Endometrium (tissue), 2 donors: ENCODE data around the gene FGFBP2.
"Not testable (repeated sequence)": the region's sequence is repeated elsewhere in the genome, so short reads cannot be mapped to it uniquely, and the experiment has no call there.

Source experiments
- FAIRE-seq: peaks from 2 replicates; lab custom pipeline; 2012; peaks lifted over from hg19 to GRCh38; lab: Jason Lieb, UNC
- donor health status: control.
- donor health status: control.

Gene FGFBP2

DNA sequence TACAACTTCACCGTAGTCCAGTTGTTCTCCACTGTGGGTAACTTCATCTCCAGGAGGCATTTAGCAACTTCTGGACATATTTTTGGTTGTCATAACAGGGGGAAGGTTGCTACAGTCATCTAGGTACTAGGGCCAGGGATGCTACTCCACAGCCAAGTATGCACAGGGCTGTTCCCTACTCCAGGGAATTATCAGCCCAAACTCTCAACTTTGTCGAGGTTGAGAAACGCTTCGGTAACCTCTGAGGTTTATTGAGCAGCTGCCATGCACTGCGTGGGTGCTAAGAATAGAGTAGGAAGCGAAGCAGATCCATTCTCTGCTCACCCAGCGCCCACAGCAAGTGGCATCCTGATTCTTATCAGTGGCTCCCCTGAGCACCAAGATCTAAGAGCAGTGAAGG, 32.7 kb downstream of the FGFBP2 start:
- no peak for FAIRE-seq

- FAIRE-seq, result no peak
Measured at GRCh38 chr4:15929540-15929939, 33.4 kb downstream of the FGFBP2 start.

DNA sequence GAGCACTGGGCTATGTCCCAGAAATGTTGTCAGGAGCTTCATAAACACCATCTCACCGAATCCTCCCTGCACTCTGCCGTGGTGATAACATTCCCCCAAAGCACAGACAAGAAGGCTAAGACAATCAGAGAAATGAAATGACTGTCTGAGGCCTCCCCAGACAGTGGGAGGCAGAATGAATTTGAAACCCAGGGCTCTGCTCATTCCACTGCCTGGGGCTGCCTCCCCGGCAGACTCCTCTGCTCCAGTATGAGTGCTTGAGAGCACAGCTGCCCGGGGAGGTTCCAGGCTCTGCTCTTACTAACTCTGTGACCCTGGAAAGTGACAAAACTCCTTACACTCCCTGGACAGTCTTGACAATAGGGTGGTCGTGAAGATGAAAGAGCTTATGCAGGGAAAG, 34.1 kb downstream of the FGFBP2 start:
- FAIRE-seq, result no peak

DNA sequence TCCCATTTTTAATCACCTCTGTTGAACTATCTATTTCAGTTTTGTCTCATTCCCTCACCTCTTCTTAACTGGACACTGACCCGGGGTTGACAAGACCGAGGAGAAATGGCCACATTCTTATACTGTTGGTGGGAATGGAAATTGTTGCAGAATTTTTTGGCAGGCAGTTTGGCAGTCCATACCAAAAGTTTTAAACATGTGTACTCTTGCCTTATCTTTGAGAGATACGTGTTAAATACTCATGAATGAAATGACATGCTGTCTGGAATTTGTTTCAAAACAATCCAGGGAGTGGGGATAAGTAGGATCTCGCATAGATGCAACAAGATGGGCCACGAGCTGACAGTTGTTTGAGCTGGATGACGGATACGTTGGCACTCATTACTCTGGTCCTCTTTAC, 36.5 kb downstream of the FGFBP2 start:
- FAIRE-seq, result no peak

DNA sequence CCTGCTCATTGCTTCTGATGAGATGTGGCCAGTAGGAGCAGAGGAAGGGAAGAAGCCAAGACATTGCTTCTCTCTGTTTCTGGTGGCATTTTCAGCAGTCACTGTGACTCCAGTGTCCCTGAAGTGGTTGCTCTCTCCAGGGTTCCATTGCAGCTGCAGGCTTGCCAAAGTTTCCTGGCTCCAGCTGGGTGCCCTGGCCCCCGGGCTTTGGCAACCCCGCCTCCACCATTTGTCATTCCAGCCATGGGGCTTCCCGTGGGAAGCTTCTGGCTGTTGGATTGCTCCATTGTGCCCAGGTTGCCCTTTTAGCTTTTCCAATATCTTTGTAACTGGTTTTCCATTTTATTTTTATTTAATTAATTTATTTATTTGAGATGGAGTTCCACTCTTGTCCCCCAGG, 37.1 kb downstream of the FGFBP2 start:
- FAIRE-seq, result no peak

DNA sequence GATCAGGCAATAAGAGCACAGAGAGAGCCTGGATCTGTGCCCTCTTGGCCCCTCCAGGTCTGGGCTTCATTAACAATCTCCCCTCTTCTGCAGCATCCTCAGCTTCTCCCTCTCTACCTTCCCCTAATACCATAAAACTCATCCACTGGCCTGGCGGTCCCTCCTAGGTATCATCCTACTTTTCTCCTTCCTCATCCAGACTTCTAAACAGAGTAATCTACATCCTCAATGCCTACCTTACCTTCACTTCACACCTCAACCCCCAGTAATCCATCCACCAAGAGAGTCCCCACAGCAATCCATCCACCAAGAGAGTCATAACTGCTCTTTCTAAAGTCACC, 41.4 kb downstream of the FGFBP2 start:
- FAIRE-seq, result no peak

DNA sequence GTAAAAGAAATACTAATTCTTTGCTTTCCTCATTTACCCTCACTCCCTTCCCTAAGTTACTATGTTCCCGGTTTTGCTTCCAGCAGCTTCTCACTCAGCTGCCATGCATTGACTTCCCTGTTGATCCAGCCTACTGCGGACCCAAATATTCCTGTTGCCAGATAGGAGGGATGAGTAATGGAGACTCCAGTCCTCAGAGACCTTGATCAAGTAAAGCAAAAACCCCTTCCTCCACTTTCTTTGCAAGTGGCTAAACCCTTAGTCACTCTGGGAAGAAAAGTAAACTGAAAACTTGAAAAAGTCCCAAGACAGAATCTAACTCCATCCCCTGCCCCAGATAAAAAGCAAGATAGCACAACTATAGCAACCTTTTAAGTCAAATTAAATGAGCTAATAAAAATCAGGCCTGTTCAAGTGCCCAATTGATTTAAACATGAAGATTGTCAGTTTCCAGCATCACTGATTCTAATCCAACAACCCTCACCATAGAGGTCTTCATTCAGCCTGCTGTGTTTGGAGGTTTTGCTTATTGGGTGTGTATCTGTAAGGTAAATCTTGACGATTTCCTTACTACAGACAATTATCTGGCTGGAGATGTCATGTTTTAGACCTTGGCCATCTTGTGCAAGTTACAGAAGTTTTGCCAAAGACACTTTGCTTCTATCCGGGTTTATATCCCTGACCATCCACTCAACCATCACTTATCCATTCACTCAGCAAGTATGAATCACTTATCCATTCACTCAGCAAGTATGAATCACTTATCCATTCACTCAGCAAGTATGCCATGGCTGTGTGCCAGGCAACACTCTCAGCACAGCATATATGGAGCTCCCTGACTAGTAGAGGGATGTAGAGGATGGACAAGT, 42.0 kb downstream of the FGFBP2 start:
- FAIRE-seq, result no peak

GRCh38 chr4:15918484-15919129, 44.4 kb downstream of the FGFBP2 start:
- FAIRE-seq, result no peak

GRCh38 chr4:15917297-15917696, 45.7 kb downstream of the FGFBP2 start:
- no peak for FAIRE-seq

DNA sequence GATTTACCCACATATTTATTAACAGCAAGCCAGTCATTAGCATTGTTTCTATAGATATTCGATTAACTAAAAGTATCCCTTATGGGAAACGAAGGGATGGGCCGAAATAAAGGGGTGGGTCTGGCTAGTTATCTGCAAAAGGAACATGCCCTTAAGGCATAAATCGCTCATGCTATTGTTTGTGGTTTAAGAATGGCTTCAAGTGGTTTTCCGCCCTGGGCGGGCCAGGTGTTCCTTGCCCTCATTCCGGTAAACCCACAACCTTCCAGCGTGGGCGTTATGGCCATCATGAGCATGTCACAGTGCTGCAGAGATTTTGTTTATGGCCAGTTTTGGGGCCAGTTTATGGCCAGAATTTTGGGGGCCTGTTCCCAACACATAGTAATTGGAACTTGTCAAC, 46.6 kb downstream of the FGFBP2 start:
- not testable (repeated sequence) for FAIRE-seq

DNA sequence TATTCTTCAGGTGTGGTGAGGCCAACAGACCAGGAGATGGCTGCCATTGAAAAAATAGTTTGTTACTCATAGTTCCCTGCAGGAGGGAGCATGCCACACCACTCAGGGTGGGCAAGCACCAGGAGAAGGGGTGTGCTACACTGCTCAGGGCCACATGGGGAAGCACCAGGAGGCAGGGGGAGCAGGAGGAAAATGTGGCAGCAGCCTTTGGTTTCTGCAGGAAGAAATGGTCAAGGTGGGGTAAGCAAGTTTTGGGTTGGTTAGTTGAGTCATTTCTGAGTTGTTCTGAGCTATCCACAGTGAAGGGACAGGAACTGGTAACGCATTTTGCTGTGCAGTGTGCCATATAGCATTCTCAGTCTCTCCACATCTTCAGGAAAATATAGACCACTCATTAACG, 48.2 kb downstream of the FGFBP2 start:
- FAIRE-seq, result no peak

DNA sequence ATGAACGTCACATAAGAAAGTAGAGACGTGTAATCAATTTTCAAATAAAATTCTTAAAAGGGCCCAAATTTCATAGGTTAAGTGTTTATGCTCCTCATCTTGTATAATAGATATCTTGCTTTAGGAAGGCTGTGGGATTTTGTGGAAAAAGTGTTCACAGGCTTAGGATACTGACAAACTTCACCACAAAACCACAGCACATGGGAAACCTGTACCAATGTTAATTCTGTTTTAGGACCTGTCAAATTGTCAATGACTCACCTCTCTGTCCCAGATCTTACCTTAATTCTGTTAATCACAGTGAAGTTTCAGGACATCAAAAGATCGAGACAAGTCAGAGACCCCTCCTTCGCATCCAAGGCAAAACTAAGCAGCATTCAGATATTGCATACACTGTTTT, 48.7 kb downstream of the FGFBP2 start:
- FAIRE-seq, result no peak

- no peak for FAIRE-seq
Measured at GRCh38 chr4:15913631-15913970, 49.4 kb downstream of the FGFBP2 start.

- FAIRE-seq, result no peak
Measured at GRCh38 chr4:15912961-15913630, 49.9 kb downstream of the FGFBP2 start.

GRCh38 chr4:15912236-15912635, 50.7 kb downstream of the FGFBP2 start:
- no peak for FAIRE-seq
